Measurements from ENCODE around the gene RRAS. TPM values are rescaled to one million over a fixed set of nuclear protein-coding genes. Genes with fewer than 3 reads are reported as not detected.

Gene RRAS
- total RNA-seq, 1 experiment from 2014 or later, result 55.9 TPM

- Histone ChIP-seq H3K27ac (ENCODE audit: low read depth, low read length) (no peak overlapping the region), H3K79me2 (ENCODE audit: insufficient read depth, low read length) (peaks cover 18% of the 10 kb centered on the region; the same call in 1 of the 2 replicates), H3K9me2 (ENCODE audit: insufficient read depth) (no peaks in the 10 kb centered on the region), H3K9ac (ENCODE audit: low read length) (no peak overlapping the region), H3K4me2 (ENCODE audit: low read length) (no peak overlapping the region), H3K9me3 (ENCODE audit: control insufficient read depth in 1 of 2, insufficient read depth in 1 of 2, low read depth in 1 of 2, low read length in 2 of 2) (no peaks in the 10 kb centered on the region), H3K4me3 (replicated peaks in 1 of 2; ENCODE audit: low read depth in 1 of 2, low read length in 2 of 2) (no peak overlapping the region), H3K36me3 (ENCODE audit: control insufficient read depth in 1 of 2, insufficient read depth in 2 of 2, low read length in 2 of 2) (peaks cover 38 to 55% of the 10 kb centered on the region in 2 experiments; a peak in 3 of 4 replicates), H3K27me3 (ENCODE audit: insufficient read depth, low read length) (no peaks in the 10 kb centered on the region), H3K4me1 (ENCODE audit: control insufficient read depth in 1 of 2, insufficient read depth in 2 of 2, low read length in 2 of 2) (no peaks in the 10 kb centered on the region), H4K20me1 (ENCODE audit: insufficient read depth) (no peaks in the 10 kb centered on the region), H2AFZ (ENCODE audit: low read depth, low read length, poor library complexity, severe bottlenecking) (no peak overlapping the region)
- DNase-seq (ENCODE audit: low read depth, low spot score), result no peak
- ChIA-PET CTCF (interaction anchor here (1.2 kb wide), 1 partner anchor 17 kb away, joined by 3 read pairs; no protein-coding TSS in a partner anchor), RAD21 (ENCODE audit: low non-redundant PET in 1 of 2, low total read pairs in 2 of 2, uncharacterized antibody in 2 of 2, unreplicated experiment in 2 of 2) (no interaction called here), POLR2A (no interaction called here)
- TF ChIP-seq ATF3 (IDR thresholded peaks at IDR 0.05) (no peak), CBX3 (IDR thresholded peaks at IDR 0.05; ENCODE audit: low read depth) (no peak), SRF (IDR thresholded peaks at IDR 0.05; ENCODE audit: low read depth) (no peak), REST (IDR thresholded peaks at IDR 0.05; ENCODE audit: low read depth) (no peak), ELF1 (IDR thresholded peaks at IDR 0.05; ENCODE audit: borderline replicate concordance, low read depth) (no peak), CTCF (IDR thresholded peaks at IDR 0.05 in 2 of 3, conservative IDR thresholded peaks at IDR 0.05 in 1 of 3; ENCODE audit: borderline replicate concordance in 1 of 3, insufficient read depth in 1 of 3, low read depth in 2 of 3, low read length in 2 of 3) (no peak), ZFX (IDR thresholded peaks at IDR 0.05) (no peak), RAD21 (IDR thresholded peaks at IDR 0.05; ENCODE audit: low read depth) (no peak), EGR1 (IDR thresholded peaks at IDR 0.05; ENCODE audit: low read depth) (no peak), ZNF274 (IDR thresholded peaks at IDR 0.05; ENCODE audit: low read depth, low read length) (no peak), TCF7L2 (IDR thresholded peaks at IDR 0.05; ENCODE audit: borderline replicate concordance, extremely low read depth, insufficient read depth, insufficient read length) (no peak), POLR2A (IDR thresholded peaks at IDR 0.05; ENCODE audit: borderline replicate concordance, extremely low read depth, insufficient read depth, insufficient read length) (no peak), CEBPB (IDR thresholded peaks at IDR 0.05; ENCODE audit: low read depth) (no peak), YY1 (IDR thresholded peaks at IDR 0.05; ENCODE audit: extremely low read depth, insufficient replicate concordance, low read depth, low read length) (no peak), FOSL1 (IDR thresholded peaks at IDR 0.05; ENCODE audit: low read depth) (no peak), MAX (IDR thresholded peaks at IDR 0.05) (no peak), ZBTB33 (IDR thresholded peaks at IDR 0.05; ENCODE audit: extremely low read depth, insufficient replicate concordance, low read length) (no peak), EZH2 (IDR thresholded peaks at IDR 0.05) (no peak), JUND (IDR thresholded peaks at IDR 0.05) (no peak), POLR2AphosphoS5 (IDR thresholded peaks at IDR 0.05; ENCODE audit: low read depth, low read length) (no peak)
- no peak for ATAC-seq
- no TSS peak for BruUV-seq (replicated peaks)
- intact Hi-C loops (cut with micrococcal nuclease), result no loop called here
Measured at GRCh38 chr19:49654581-49654980, 14.6 kb upstream of the RRAS start.

Measured in HCT116 (cell line).